Stimulated activated CD4-positive, alpha-beta T cell treated with anti-CD3 and anti-CD28 coated beads, Interleukin-4, amount 100 ng/mL, for 24 hours (primary cell): ENCODE results near the gene RPRD1B.
A peak's percentile ranks its signal among the peaks of the same experiment; 100 is the strongest.
"Not testable (repeated sequence)": the region's sequence is repeated elsewhere in the genome, so short reads cannot be mapped to it uniquely, and the experiment has no call there.

ENCODE experiments used
- DNase-seq: peaks from one replicate; pipeline ENCODE4 v3.0.0-alpha.2; 2020

RPRD1B gene

DNA sequence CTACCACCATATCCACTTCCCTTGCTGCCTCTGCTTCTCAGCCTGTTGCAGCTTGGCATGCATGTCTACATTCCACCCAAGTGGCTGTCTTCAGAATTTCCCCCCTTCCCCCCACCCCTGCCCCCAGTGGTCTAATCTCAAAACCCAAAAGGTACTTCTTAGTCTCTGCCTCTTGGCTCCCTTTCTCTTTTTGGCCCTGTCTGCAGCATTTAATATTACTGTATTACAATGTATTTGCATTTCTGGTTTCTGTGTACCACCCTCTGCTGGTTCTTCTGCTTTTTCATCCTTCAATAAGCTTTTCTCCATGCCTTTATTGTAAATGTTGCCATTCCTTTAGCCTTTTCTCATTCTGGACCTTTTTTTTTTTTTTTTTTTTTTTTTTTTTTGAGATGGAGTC lies 43.0 kb downstream of the RPRD1B start:
- no peak for DNase-seq

DNA sequence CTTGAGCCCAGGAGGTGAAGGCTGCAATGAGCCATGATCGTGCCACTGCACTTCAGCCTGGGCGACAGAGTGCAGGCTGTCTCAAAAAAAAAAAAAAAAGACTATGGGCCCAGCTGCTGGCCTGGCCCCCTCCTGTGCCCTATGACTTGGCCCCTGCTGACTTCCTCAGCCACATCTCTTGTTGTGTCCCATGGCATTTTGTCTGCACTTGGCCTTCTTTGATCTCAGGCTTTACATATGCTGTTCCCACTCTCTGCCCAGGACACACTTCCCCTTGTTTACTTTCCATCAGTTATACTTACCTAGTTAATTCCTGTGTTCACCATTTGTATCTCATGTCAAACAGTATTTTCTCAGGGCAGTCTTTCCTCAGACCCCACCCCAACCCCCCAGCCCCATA lies 44.5 kb downstream of the RPRD1B start:
- DNase-seq: no peak

DNA sequence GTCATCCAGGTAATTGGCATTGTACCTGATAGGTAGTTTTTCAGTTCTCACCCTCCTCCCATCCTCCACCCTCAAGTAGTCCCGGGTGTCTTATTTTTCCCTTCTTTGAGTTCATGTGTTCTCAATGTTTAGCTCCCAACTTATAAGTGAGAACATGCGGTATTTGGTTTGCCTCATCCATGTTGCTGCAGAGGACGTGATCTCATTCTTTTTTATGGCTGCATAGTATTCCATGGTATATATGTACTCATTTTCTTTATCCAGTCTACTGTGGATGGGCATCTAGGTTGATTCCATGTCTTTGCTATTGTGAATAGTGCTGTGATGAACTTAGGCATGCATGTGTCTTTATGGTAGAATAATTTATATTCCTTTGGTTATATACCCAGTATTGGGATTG lies 45.8 kb downstream of the RPRD1B start:
- DNase-seq: no peak

GRCh38 chr20:38081575-38081974 lies 48.0 kb downstream of the RPRD1B start:
- no peak for DNase-seq

DNA sequence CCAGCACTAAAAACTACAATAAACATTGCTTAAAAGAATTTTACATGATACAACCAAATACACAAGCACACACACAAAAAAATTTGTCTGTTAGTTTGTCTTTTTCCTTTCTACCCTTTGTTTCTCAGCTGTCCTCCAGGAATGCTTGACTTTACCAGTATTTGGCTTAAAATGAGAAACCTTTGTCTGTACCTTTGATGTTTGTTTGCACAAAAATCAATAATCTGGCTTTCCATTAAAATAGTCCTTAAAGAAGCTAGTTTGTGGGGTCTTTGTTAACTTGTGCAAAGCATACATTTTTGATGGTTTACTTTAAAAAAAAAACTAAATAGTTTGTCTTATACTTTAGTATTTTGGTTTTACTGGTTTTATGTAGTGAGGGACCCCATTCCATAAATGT lies 49.3 kb downstream of the RPRD1B start:
- no peak for DNase-seq

DNA sequence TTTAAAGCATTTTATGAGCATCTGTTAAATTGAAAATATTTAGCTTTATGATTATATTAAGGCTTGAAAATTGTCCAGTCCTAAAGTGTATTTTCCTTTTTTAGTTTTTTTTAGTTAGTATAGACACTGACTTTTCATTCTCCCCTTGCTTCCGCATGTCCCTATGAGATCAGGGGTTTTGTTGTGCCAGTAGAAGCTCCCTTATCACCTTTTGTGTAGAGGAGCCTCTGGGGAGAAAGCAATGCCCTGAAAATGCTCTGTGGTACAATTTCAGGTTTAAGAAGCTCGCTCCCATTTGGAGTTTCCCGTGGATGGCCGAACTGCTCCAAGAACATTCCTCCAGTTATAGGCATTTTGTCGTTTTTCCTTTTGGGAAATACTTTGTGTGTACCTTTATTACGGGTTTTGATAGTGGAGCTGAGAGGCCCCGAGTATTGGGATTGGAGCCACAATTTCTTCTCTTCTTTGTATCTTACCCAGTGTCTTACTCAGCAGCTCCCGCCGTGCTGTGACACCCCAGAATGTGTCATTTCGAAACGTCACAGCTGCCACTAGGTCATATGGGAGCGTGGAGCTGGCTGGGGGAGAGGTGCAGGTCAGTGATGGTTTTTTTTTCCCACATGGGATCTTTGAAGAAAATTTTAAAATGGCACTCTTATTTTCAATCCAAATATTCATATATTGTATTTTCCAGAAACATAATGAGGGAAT lies 49.9 kb downstream of the RPRD1B start:
- no peak for DNase-seq

- no peak for DNase-seq
Measured at GRCh38 chr20:38084425-38084951, 50.9 kb downstream of the RPRD1B start.

- no peak for DNase-seq
Measured at GRCh38 chr20:38085026-38085425, 51.5 kb downstream of the RPRD1B start.

DNA sequence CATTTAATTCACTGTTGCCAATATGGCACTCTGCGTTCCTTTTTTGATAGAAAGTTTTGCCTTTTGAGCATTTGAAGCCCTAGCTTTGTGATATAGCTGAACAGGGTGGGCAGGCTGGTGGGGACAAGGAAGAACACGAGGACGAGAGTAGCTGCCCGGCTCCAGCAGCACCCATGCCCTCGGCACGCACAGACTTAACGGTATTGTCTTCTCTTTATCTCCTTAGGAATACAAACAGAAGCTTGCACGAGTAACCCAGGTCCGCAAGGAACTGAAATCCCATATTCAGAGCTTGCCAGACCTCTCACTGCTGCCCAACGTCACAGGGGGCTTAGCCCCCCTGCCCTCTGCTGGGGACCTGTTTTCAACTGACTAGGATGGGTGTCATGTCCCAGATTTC lies 56.0 kb downstream of the RPRD1B start:
- no peak for DNase-seq

- DNase-seq: no peak
Measured at GRCh38 chr20:38090061-38090460, 56.5 kb downstream of the RPRD1B start.

DNA sequence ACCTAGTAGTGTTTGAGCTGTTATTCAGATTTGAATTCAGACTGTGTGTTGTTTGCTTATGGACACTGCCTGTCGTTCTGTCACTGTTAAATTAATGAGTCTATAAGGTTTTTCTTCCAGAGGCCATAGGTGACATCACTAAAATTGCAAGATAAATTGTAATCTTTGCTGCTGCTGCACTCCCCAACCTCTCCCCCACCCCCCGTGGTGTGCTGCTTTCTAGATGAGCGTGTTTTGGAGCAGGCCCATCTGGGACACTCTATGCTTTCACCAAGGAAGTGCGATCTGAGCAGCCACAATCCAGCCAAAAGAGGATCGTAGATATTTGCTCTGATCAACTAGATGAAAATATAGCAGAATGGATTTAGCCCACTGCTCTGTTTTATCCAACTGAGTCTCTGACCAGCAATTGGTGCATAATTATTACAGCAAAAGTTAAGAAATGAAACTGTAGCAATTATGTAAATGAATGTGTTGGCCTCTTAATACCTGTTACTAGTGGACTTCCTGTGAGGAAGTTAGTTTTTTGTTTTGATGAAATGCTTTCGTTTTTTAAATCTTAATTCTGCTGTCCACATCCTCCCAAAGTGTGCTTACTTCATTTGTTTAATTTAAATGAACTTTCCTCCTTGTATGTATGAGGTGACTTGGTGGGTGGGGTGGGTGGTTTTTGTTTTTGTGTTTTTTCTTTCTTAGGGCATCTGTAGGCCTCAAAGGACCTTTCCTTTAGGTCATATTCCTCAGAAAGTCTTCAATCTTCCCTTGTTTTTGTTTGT lies 58.1 kb downstream of the RPRD1B start:
- DNase-seq: no peak

DNA sequence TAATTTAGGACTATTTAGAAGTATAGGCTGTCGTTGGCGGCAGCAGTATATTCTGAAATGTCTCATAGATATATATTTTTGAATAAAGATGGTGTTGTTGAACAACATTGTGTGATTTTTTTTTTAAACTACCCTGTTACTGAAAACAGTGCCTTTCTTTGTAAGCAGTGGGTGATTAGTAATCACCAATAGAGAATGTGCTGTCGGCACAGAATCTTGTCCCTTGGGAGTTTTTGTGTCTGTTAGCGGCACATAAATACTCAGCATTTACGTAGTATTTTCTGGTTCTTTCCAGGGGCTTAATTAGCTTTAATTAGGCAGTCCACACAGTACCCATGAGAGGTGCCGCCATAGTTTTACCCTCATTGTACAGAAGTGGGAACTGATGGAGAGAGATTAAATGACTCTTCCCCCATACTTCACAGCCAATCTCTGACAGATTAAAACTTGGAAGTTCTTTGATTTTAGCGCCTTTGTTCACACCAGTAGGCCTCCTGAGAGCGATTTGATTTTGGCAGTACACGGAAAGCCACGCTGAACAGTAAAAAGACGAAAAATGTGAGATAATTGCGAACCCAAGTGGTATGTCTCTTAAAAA lies 58.8 kb downstream of the RPRD1B start:
- DNase-seq: no peak

GRCh38 chr20:38092915-38093314 lies 59.4 kb downstream of the RPRD1B start:
- DNase-seq: no peak

- DNase-seq: no peak
Measured at GRCh38 chr20:38093641-38094077, 60.1 kb downstream of the RPRD1B start.

- DNase-seq: peak; percentile 34
Measured at GRCh38 chr20:38094373-38094891, 60.9 kb downstream of the RPRD1B start.

DNA sequence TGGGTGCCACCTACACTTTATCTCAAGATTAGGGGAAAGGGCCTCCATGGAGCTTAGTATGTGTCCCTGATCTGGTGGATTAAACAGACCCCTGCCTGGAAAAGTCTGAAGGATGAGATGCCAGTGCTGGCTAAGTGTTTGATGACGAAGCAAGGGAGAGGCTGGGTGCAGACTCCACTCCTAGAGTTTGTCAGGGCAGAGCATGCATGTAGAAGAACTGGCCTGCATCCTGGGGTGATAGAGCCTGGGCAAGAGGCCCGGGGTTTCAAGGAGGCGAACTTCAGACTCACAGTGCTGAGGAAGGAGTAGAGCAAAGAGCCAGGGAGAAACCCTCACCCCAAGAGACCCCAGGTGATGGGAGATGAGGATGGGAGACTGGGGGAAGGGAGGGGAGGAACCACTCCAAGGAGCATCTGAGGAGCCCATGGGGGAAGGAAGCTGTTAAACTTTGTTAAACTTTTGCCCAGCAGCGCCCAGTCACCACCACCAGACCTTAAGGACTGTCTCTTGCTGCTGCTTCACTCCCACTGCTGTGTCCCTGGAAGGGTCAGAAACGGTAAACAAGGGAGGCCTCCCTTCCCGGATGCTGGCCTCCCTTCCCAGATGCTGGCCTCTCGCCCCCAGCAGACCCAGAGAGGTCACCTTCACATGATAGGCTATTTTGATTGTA lies 61.6 kb downstream of the RPRD1B start:
- DNase-seq: no peak

DNA sequence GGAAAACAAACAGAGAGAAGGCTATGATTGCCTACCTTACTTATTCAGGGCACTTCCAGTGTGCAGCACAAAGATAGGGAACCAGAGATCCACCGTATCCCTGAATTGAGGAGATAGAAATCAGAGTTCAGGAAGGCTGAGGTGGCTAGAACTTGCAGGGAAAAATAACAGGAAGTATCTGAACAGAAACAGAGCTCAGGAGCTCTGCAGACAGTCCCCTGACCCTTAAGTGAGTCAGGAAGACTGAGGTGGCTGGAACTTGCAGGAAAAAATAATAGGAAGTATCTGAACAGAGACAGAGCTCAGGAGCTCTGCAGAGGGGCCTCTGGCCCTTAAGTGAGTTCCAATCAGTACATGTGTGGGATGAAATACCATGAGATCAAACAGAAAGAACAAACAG lies 65.4 kb downstream of the RPRD1B start:
- no peak for DNase-seq

- not testable (repeated sequence) for DNase-seq
Measured at GRCh38 chr20:38102206-38102605, 68.7 kb downstream of the RPRD1B start.

GRCh38 chr20:38104285-38104684 lies 70.7 kb downstream of the RPRD1B start:
- no peak for DNase-seq

DNA sequence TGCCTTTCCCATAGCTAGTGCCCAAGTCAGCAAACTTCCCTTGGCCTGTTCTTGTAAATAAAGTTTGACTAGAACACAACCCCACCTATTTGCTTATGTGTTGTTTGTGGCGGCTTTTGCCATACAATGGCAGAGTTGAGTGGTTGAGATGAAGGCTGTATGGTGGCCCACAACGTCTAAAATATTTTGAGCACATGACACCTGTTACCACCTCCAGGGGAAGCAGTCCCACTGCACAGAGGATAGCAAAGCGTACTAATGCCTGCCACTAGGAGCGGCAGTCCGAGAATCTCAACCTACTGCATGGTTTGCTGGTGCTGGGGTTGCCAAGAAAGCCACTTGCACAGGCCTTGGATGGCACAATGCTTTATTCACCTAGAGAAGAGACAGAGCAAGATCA lies 72.9 kb downstream of the RPRD1B start:
- DNase-seq: no peak

- DNase-seq: not testable (repeated sequence)
Measured at GRCh38 chr20:38107386-38107785, 73.8 kb downstream of the RPRD1B start.

GRCh38 chr20:38107916-38108315 lies 74.4 kb downstream of the RPRD1B start:
- not testable (repeated sequence) for DNase-seq

DNA sequence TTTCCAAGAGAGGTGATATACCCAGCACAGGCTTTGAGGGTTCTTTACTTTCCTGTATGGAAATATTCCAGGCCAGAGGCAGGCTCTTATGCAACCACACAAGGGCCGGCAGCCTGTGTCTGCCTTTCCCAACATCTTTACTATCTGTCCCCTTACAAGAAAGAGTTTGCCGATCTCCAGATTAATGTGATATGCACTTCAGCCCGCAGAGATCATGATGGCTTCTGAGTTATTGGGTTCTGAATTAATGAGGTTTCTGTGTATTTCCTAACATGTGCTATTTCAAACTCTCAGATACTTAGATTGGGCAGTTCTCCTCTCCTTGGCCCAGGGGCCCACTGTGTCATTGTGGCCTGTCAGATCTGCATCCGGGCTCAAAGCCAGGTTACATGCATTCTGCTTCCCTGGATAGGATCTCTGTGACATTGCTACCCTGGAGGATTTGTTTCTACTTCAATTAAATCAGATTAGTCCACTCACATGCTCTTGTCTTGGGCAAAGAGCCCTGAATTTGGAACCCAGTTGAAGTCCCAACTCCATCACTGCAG lies 75.0 kb downstream of the RPRD1B start:
- no peak for DNase-seq
